ENCODE results near the gene R3HCC1L.

- TF ChIP-seq POLR2A (IDR thresholded peaks at IDR 0.05) (no peak), CTCF (IDR thresholded peaks at IDR 0.05) (no peak)
Observed at GRCh38 chr10:98223874-98224273, 89.4 kb downstream of the R3HCC1L start.

All from body of pancreas (tissue), 4 donors.